SK-N-MC (cell line): Measurements from ENCODE around the gene KIFC3.
A peak's percentile ranks its signal among the peaks of the same experiment; 100 is the strongest.

Source experiments
- DNase-seq: peaks from one replicate; pipeline ENCODE4 v3.0.0-alpha.2; 2011; ENCODE audit warnings: low read depth, low spot score
- H3K27ac ChIP-seq: fragments of 200-600 bp; sonication (generic); 2 replicates; pipeline ENCODE4 v1.5.1; 2016; ENCODE audit warnings: mixed run types
- H3K36me3 ChIP-seq: fragments of 200-600 bp; sonication (generic); 2 replicates; pipeline ENCODE4 v1.6.1; 2017; ENCODE audit warnings: antibody characterized with exemption, low read length, mixed read lengths; ENCODE audit not compliant: insufficient read depth
- H3K4me3 ChIP-seq: fragments of 200-600 bp; sonication (generic); 2 replicates; pipeline ENCODE4 v1.5.1; 2016
- H3K9ac ChIP-seq: fragments of 200-600 bp; sonication (generic); 2 replicates; pipeline ENCODE4 v1.8.0; 2017; ENCODE audit warnings: mixed run types, mixed read lengths; ENCODE audit not compliant: insufficient read length
- H3K9me3 ChIP-seq: fragments of 200-600 bp; sonication (generic); 2 replicates; pipeline ENCODE4 v1.6.1; 2017; ENCODE audit warnings: low read depth, mild to moderate bottlenecking, antibody characterized with exemption, low read length, moderate library complexity, mixed read lengths
- EZH2 ChIP-seq: fragments of 200-600 bp; sonication (generic); IDR thresholded peaks from one replicate; pipeline ENCODE4 v1.6.1; 2017; ENCODE audit warnings: antibody characterized with exemption
- FOXP2 ChIP-seq: optimal IDR thresholded peaks from 2 replicates; pipeline ENCODE3; 2011; ENCODE audit warnings: mild to moderate bottlenecking, moderate library complexity; ENCODE audit not compliant: insufficient read depth; ENCODE audit errors: extremely low read length, control extremely low read depth
- POLR2AphosphoS5 ChIP-seq: IDR thresholded peaks from 2 replicates; pipeline ENCODE4 v1.6.1; 2012; ENCODE audit warnings: mild to moderate bottlenecking, low read depth, low read length, borderline replicate concordance

Gene KIFC3

GRCh38 chr16:57762365-57763040 lies 39.8 kb downstream of the KIFC3 start:
- H3K9ac ChIP-seq, result no peak overlapping the region
- no peak overlapping the region for H3K27ac ChIP-seq
- DNase-seq, result no peak
- H3K9me3 ChIP-seq, result no peaks in the 10 kb centered on the region
- TF ChIP-seq POLR2AphosphoS5 (no peak), EZH2 (no peak), FOXP2 (no peak)
- peaks cover 10% of the 10 kb centered on the region; the same call in 1 of the 2 replicates for H3K36me3 ChIP-seq
- no peak overlapping the region for H3K4me3 ChIP-seq

DNA sequence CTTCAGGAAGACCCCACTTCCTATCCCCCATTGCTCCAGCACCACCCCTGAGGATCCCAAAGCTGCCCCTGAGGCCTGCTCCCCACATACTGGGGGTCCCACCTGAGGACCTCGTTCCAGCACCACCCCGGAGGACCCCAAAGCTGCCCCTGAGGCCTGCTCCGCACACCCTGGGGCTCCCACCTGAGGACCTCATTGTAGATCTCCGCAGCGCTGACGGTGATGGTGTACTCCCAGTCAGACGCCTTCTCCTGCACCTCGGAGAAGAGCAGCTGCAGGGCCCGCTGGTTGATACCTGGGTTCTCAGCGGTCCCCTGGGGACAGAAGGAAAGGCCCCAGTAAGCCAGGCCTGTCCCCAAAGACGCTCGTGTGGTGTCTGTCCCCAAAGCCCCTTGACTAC lies 40.3 kb downstream of the KIFC3 start:
- H3K27ac ChIP-seq, result no peak overlapping the region
- no peak for DNase-seq
- H3K9ac ChIP-seq, result no peak overlapping the region
- no peaks in the 10 kb centered on the region for H3K9me3 ChIP-seq
- H3K36me3 ChIP-seq, result peaks cover 4% of the 10 kb centered on the region; the same call in 1 of the 2 replicates
- no peak for TF ChIP-seq POLR2AphosphoS5
- no peak for TF ChIP-seq EZH2
- TF ChIP-seq FOXP2, result no peak
- H3K4me3 ChIP-seq, result no peak overlapping the region

DNA sequence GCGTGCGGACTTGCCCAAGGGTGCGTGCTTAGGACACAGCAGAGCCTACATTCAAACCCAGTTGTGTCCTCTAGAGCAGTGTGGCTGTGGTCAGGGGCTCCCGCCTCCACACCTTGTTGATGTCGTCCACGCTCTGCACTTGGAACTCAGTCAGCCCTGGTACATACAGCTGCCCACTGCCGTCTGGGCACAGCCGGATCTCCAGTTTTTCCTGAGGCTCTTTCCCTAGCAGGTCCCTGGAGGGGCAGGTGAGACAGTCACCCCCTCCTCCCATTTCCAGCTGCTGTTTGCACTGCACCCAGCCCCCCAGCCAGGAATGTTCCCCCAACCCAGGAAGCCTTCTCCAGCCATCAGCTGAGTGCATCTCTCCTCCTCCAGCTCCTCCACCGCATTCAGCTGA lies 41.0 kb downstream of the KIFC3 start:
- H3K4me3 ChIP-seq, result no peak overlapping the region
- H3K27ac ChIP-seq, result no peak overlapping the region
- H3K9ac ChIP-seq, result no peak overlapping the region
- H3K9me3 ChIP-seq, result no peaks in the 10 kb centered on the region
- DNase-seq, result no peak
- H3K36me3 ChIP-seq, result peaks cover 4% of the 10 kb centered on the region; the same call in 1 of the 2 replicates
- TF ChIP-seq POLR2AphosphoS5 (no peak), EZH2 (no peak), FOXP2 (no peak)

DNA sequence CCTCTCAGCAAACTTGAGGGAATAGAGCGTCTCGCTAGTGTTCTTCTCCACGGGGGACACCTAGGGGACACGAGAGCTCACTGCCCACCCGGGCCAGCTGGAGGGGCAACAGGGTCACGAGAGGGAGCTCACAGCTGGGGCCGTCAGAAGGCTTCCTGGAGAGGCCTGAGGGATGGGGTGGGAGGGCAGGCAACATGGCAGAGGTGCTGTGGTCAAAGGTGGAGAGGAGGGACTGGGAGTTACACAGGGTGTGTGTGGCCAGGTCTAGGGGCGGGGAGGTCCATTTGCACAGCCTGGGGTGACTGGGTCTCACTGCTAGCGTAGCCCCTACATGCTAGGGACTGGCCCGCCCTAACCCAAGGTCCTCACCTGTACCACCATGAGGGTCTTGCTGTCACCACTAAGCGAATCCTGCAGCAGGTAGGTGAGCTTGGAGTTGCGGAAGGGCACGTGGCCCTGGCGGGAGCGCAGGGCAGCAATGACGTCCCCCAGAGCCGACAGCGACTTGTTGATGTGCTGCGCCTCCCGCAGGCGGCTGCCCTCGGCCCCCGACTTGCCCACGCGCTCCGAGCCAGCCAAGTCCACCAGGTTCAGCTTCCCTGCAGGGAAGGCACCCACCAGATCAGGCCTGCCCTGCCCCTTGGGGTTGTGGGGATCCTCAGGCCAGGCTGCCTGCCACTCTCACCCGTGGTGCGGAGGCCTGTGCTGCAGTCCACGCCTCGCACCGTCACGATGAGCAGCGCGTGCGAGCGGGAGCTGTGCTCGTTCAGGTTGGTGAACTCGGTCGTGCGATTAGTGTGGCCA lies 41.7 kb downstream of the KIFC3 start:
- Histone ChIP-seq H3K9ac (no peak overlapping the region), H3K36me3 (peaks cover 4% of the 10 kb centered on the region; the same call in 1 of the 2 replicates)
- DNase-seq, result no peak

DNA sequence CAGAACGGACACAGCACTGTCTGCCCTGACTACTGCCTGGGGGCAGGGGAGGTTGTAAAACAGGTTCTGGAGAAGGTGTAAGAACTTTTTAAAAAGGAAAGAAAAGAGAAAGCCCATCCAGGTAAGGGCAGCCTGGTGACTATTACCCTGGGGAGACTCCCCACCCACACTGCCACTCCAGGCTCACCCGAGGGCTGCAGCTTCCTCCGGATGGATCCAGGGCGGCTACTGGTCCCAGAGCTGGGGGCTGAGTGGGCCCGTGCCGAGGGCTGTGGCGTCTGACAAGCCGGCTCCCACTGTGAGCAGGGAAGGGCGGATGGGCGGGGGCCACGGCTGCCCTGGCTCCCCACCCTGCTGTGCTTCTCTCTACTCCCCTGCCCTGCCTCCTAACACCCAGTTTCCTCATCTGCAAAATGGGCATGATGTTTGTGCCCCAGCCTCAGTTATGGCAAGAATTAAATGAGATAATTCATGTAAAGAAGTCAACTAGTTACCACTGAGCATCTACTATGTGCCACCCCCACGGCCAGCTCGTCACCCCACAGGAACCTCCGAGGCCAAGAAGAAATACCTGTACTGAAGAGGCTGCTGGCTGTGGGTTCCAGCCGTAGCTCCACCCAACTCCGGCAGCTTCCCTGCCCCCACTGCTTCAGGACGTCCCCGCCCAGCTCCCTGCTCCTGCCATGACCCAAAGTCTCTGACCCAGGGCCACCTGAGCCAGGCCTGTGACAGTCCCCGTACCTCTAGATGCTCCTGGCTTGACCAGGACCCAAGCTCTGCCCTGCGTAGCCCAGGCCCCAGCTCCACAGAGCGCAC lies 42.5 kb downstream of the KIFC3 start:
- no peak for DNase-seq
- no peak overlapping the region for H3K9ac ChIP-seq
- no peak for TF ChIP-seq EZH2
- no peak for TF ChIP-seq FOXP2
- no peak for TF ChIP-seq POLR2AphosphoS5

More for the DNA sequence above, 41.7 kb downstream of the KIFC3 start:
- no peaks in the 10 kb centered on the region for H3K9me3 ChIP-seq
- no peak overlapping the region for H3K4me3 ChIP-seq
- no peak; the same call in 1 of the 2 replicates for TF ChIP-seq POLR2AphosphoS5
- TF ChIP-seq FOXP2, result no peak
- TF ChIP-seq EZH2, result no peak
- H3K27ac ChIP-seq, result no peak overlapping the region

GRCh38 chr16:57759131-57759530 lies 43.2 kb downstream of the KIFC3 start:
- H3K9ac ChIP-seq, result no peak overlapping the region
- no peak overlapping the region for H3K4me3 ChIP-seq
- peaks cover 4% of the 10 kb centered on the region; the same call in 1 of the 2 replicates for H3K36me3 ChIP-seq
- DNase-seq, result no peak
- no peaks in the 10 kb centered on the region for H3K9me3 ChIP-seq
- TF ChIP-seq POLR2AphosphoS5 (no peak), FOXP2 (no peak), EZH2 (no peak)
- peak overlapping the region; percentile 64; the same call in 1 of the 2 replicates for H3K27ac ChIP-seq

More for the DNA sequence above, 42.5 kb downstream of the KIFC3 start:
- Histone ChIP-seq H3K4me3 (no peak overlapping the region), H3K27ac (no peak overlapping the region), H3K9me3 (no peaks in the 10 kb centered on the region), H3K36me3 (peaks cover 4% of the 10 kb centered on the region; the same call in 1 of the 2 replicates)

GRCh38 chr16:57758331-57759117 lies 43.8 kb downstream of the KIFC3 start:
- no peaks in the 10 kb centered on the region for H3K9me3 ChIP-seq
- DNase-seq, result no peak
- no peak for TF ChIP-seq FOXP2
- no peak for TF ChIP-seq EZH2
- TF ChIP-seq POLR2AphosphoS5, result no peak
- peaks cover 4% of the 10 kb centered on the region; the same call in 1 of the 2 replicates for H3K36me3 ChIP-seq
- H3K4me3 ChIP-seq, result no peak overlapping the region
- H3K9ac ChIP-seq, result no peak overlapping the region
- H3K27ac ChIP-seq, result peak overlapping the region; percentile 64

DNA sequence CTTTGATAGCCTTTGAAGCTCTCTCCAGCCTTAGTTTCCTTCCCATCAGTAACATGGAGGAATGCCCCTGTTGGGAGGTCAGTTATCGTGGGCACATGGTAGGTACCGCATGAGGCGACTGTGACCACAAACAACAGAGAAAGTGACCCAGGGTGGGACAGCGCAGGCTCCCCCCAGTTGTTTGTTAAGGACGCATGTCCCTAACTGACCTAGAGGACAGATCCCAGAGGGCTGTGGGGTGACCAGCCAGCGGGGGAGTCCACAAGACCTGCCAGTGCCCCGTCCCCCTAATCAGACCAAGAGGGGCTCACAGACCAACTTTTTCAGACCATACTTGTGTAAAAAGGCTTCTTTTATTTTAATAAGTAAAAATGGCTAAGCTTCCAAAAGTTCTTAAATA lies 44.4 kb downstream of the KIFC3 start:
- Histone ChIP-seq H3K9me3 (no peaks in the 10 kb centered on the region), H3K4me3 (no peak overlapping the region), H3K36me3 (peaks cover 4% of the 10 kb centered on the region; the same call in 1 of the 2 replicates), H3K27ac (peak overlapping the region; percentile 64), H3K9ac (no peak overlapping the region)
- TF ChIP-seq EZH2, result no peak
- TF ChIP-seq POLR2AphosphoS5, result no peak
- no peak for TF ChIP-seq FOXP2
- DNase-seq, result no peak
